ENCODE data around the gene SLC35B1.

GRCh38 chr17:49677134-49677932 lies 30.4 kb downstream of the SLC35B1 start:
- TF ChIP-seq POLR2AphosphoS5 (IDR thresholded peaks at IDR 0.05) (peak in 1 of 2 donors; percentile 68), CTCF (IDR thresholded peaks at IDR 0.05) (no peak), POLR2A (IDR thresholded peaks at IDR 0.05) (no peak)
